AG09309 (cell line): ENCODE results near the gene SUN1.
"Not testable (repeated sequence)": the region's sequence is repeated elsewhere in the genome, so short reads cannot be mapped to it uniquely, and the experiment has no call there.

Experiments used
- DNase-seq: peaks from one replicate; pipeline ENCODE4 v3.0.0-alpha.2; 2010; ENCODE audit warnings: low read depth
- H3K4me3 ChIP-seq: 2 replicates; pipeline ENCODE4 v1.5.1; 2011; ENCODE audit warnings: mild to moderate bottlenecking, low read depth, low read length, moderate library complexity; ENCODE audit not compliant: control insufficient read depth
- CTCF ChIP-seq: IDR thresholded peaks from 2 replicates; pipeline ENCODE4 v1.5.1; 2011; ENCODE audit warnings: mild to moderate bottlenecking, low read depth, low read length, inconsistent platforms; ENCODE audit not compliant: insufficient read depth, control insufficient read depth; ENCODE audit errors: missing control alignments

SUN1 gene

GRCh38 chr7:798921-799470, 33.3 kb upstream of the SUN1 start:
- DNase-seq: no peak
- no peak overlapping the region for H3K4me3 ChIP-seq
- TF ChIP-seq CTCF: no peak

- no peak for TF ChIP-seq CTCF
- no peak overlapping the region for H3K4me3 ChIP-seq
- DNase-seq: no peak
Observed at GRCh38 chr7:800692-801091, 31.6 kb upstream of the SUN1 start.

GRCh38 chr7:801351-801750, 30.9 kb upstream of the SUN1 start:
- H3K4me3 ChIP-seq, DNase-seq: not testable (repeated sequence)

DNA sequence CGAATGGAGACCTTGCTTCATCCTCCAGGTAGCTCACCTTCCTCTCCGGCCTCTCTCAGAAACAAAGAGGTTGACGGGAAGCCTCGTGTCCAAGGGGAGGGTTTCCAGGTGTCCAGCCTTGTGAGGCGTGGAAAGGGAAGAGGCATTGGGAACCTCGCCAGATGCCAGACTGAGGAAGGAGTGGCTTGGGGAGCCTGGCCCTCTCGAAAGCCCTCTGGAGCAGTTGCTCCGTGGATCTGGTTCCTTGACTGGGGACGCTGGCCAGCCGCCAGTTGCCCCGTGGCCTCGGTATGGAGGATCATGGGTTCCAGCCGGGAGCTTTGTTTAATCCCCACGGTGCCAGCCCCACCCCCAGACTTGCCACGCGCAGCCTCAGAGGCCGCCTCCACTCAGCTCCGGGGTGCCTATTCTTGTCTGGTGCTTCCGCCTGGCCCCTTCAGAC, 30.3 kb upstream of the SUN1 start:
- no peak for DNase-seq
- no peak for TF ChIP-seq CTCF
- no peak overlapping the region for H3K4me3 ChIP-seq

GRCh38 chr7:802500-803242, 29.6 kb upstream of the SUN1 start:
- H3K4me3 ChIP-seq: no peak overlapping the region
- DNase-seq: no peak
- no peak for TF ChIP-seq CTCF

- no peak for DNase-seq
- TF ChIP-seq CTCF: no peak
Observed at GRCh38 chr7:803243-803635, 29.0 kb upstream of the SUN1 start.

GRCh38 chr7:803796-804195, 28.5 kb upstream of the SUN1 start:
- H3K4me3 ChIP-seq, DNase-seq: not testable (repeated sequence)

More at GRCh38 chr7:803243-803635, 29.0 kb upstream of the SUN1 start:
- H3K4me3 ChIP-seq: no peak overlapping the region

DNA sequence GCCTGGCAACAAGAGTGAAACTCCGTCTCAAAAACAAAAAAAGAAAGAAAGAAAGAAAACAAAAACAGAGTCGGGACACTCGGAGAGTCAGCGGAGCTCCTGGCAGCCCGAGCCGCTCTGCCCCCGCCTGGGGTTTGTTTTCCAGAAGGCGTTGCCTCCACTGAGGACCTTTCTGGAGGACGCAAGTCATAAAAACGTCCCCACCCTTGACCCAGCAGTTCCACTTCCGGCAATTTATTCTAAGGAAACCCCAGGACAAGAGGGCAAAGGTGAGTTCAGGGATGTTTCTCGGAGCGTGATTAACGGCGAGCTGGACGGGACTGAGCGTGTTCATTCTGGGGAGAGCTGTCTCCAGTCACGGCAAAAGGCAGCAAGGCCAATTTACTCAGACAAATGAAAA, 27.0 kb upstream of the SUN1 start:
- DNase-seq: no peak
- H3K4me3 ChIP-seq: no peak overlapping the region
- TF ChIP-seq CTCF: no peak
